Activated naive CD8-positive, alpha-beta T cell treated with anti-CD3 and anti-CD28 coated beads, Interleukin-2, amount 50 U/mL, for 24 hours (primary cell): ENCODE measurements around the gene DCP2.

Source experiments
- ATAC-seq: fragments of 150-1000 bp; cut with Tn5 transposase; one replicate; pipeline ENCODE4 v1.10.0; 2021
- DNase-seq: peaks from one replicate; pipeline ENCODE4 v3.0.0; 2021
- H3K27ac Mint-ChIP-seq: one replicate; pipeline ENCODE4 v1.8.0; 2021; ENCODE audit warnings: mild to moderate bottlenecking, mixed read lengths
- H3K27me3 Mint-ChIP-seq: one replicate; pipeline ENCODE4 v1.8.0; 2021; ENCODE audit warnings: mixed read lengths
- H3K36me3 Mint-ChIP-seq: one replicate; pipeline ENCODE4 v1.8.0; 2021; ENCODE audit warnings: low read depth, mixed read lengths
- H3K4me1 Mint-ChIP-seq: one replicate; pipeline ENCODE4 v1.8.0; 2021; ENCODE audit warnings: mixed read lengths
- H3K4me3 Mint-ChIP-seq: one replicate; pipeline ENCODE4 v1.8.0; 2021; ENCODE audit warnings: mild to moderate bottlenecking, moderate library complexity, mixed read lengths
- H3K9me3 Mint-ChIP-seq: one replicate; pipeline ENCODE4 v1.8.0; 2021; ENCODE audit warnings: mixed read lengths

The DCP2 gene

GRCh38 chr5:113056988-113057387 lies 80.4 kb downstream of the DCP2 start:
- no peaks in the 10 kb centered on the region for H3K9me3 Mint-ChIP-seq
- H3K27ac Mint-ChIP-seq, result no peak overlapping the region
- H3K4me1 Mint-ChIP-seq, result peaks cover 21% of the 10 kb centered on the region
- DNase-seq (no peak), ATAC-seq (no peak)
- H3K4me3 Mint-ChIP-seq, result no peak overlapping the region
- H3K27me3 Mint-ChIP-seq, result no peaks in the 10 kb centered on the region
- no peaks in the 10 kb centered on the region for H3K36me3 Mint-ChIP-seq

GRCh38 chr5:113057557-113057984 lies 81.0 kb downstream of the DCP2 start:
- Mint-ChIP-seq H3K9me3 (no peaks in the 10 kb centered on the region), H3K4me1 (peaks cover 26% of the 10 kb centered on the region), H3K27me3 (no peaks in the 10 kb centered on the region), H3K4me3 (no peak overlapping the region), H3K27ac (no peak overlapping the region), H3K36me3 (no peaks in the 10 kb centered on the region)
- DNase-seq (no peak), ATAC-seq (no peak)

GRCh38 chr5:113058269-113058668 lies 81.7 kb downstream of the DCP2 start:
- Mint-ChIP-seq H3K36me3 (no peaks in the 10 kb centered on the region), H3K4me1 (peaks cover 33% of the 10 kb centered on the region), H3K4me3 (no peak overlapping the region), H3K27me3 (no peaks in the 10 kb centered on the region), H3K9me3 (no peaks in the 10 kb centered on the region), H3K27ac (no peak overlapping the region)
- ATAC-seq, result no peak
- DNase-seq, result no peak

- H3K9me3 Mint-ChIP-seq, result no peaks in the 10 kb centered on the region
- no peak overlapping the region for H3K27ac Mint-ChIP-seq
- peaks cover 38% of the 10 kb centered on the region for H3K4me1 Mint-ChIP-seq
- no peaks in the 10 kb centered on the region for H3K27me3 Mint-ChIP-seq
- no peak for DNase-seq
- H3K36me3 Mint-ChIP-seq, result no peaks in the 10 kb centered on the region
- H3K4me3 Mint-ChIP-seq, result no peak overlapping the region
- no peak for ATAC-seq
Observed at GRCh38 chr5:113058706-113059226, 82.2 kb downstream of the DCP2 start.

- DNase-seq (no peak), ATAC-seq (no peak)
- Mint-ChIP-seq H3K27ac (no peak overlapping the region), H3K9me3 (no peaks in the 10 kb centered on the region), H3K36me3 (no peaks in the 10 kb centered on the region), H3K27me3 (no peaks in the 10 kb centered on the region), H3K4me1 (peaks cover 38% of the 10 kb centered on the region), H3K4me3 (no peak overlapping the region)
Observed at GRCh38 chr5:113059232-113060040, 82.8 kb downstream of the DCP2 start.

- no peaks in the 10 kb centered on the region for H3K36me3 Mint-ChIP-seq
- H3K4me3 Mint-ChIP-seq, result no peak overlapping the region
- DNase-seq (no peak), ATAC-seq (no peak)
- H3K9me3 Mint-ChIP-seq, result no peaks in the 10 kb centered on the region
- H3K4me1 Mint-ChIP-seq, result peaks cover 40% of the 10 kb centered on the region
- no peaks in the 10 kb centered on the region for H3K27me3 Mint-ChIP-seq
- H3K27ac Mint-ChIP-seq, result no peak overlapping the region
Observed at GRCh38 chr5:113060408-113061025, 83.9 kb downstream of the DCP2 start.

- no peaks in the 10 kb centered on the region for H3K9me3 Mint-ChIP-seq
- H3K27ac Mint-ChIP-seq, result no peak overlapping the region
- no peak overlapping the region for H3K4me3 Mint-ChIP-seq
- H3K27me3 Mint-ChIP-seq, result no peaks in the 10 kb centered on the region
- DNase-seq (no peak), ATAC-seq (no peak)
- H3K36me3 Mint-ChIP-seq, result no peaks in the 10 kb centered on the region
- peaks cover 40% of the 10 kb centered on the region for H3K4me1 Mint-ChIP-seq
Observed at GRCh38 chr5:113061846-113062780, 85.5 kb downstream of the DCP2 start.

- H3K36me3 Mint-ChIP-seq, result no peaks in the 10 kb centered on the region
- ATAC-seq (no peak), DNase-seq (no peak)
- no peaks in the 10 kb centered on the region for H3K9me3 Mint-ChIP-seq
- H3K4me1 Mint-ChIP-seq, result peaks cover 40% of the 10 kb centered on the region
- no peak overlapping the region for H3K4me3 Mint-ChIP-seq
- H3K27me3 Mint-ChIP-seq, result no peaks in the 10 kb centered on the region
- no peak overlapping the region for H3K27ac Mint-ChIP-seq
Observed at GRCh38 chr5:113062869-113063508, 86.4 kb downstream of the DCP2 start.

GRCh38 chr5:113063927-113064326 lies 87.3 kb downstream of the DCP2 start:
- Mint-ChIP-seq H3K4me3 (no peak overlapping the region), H3K27me3 (no peaks in the 10 kb centered on the region), H3K4me1 (peaks cover 39% of the 10 kb centered on the region), H3K36me3 (no peaks in the 10 kb centered on the region), H3K9me3 (no peaks in the 10 kb centered on the region), H3K27ac (no peak overlapping the region)
- ATAC-seq, result no peak
- no peak for DNase-seq

GRCh38 chr5:113064806-113065205 lies 88.2 kb downstream of the DCP2 start:
- H3K36me3 Mint-ChIP-seq, result no peaks in the 10 kb centered on the region
- H3K4me1 Mint-ChIP-seq, result peaks cover 34% of the 10 kb centered on the region
- ATAC-seq, result no peak
- no peaks in the 10 kb centered on the region for H3K27me3 Mint-ChIP-seq
- no peaks in the 10 kb centered on the region for H3K9me3 Mint-ChIP-seq
- no peak for DNase-seq
- no peak overlapping the region for H3K27ac Mint-ChIP-seq
- H3K4me3 Mint-ChIP-seq, result no peak overlapping the region

GRCh38 chr5:113065626-113066025 lies 89.0 kb downstream of the DCP2 start:
- no peak for ATAC-seq
- Mint-ChIP-seq H3K9me3 (no peaks in the 10 kb centered on the region), H3K36me3 (no peaks in the 10 kb centered on the region), H3K27ac (no peak overlapping the region), H3K27me3 (no peaks in the 10 kb centered on the region), H3K4me3 (no peak overlapping the region), H3K4me1 (peaks cover 33% of the 10 kb centered on the region)
- no peak for DNase-seq

- Mint-ChIP-seq H3K4me1 (peaks cover 12% of the 10 kb centered on the region), H3K27me3 (no peaks in the 10 kb centered on the region), H3K36me3 (no peaks in the 10 kb centered on the region), H3K27ac (no peak overlapping the region), H3K9me3 (no peaks in the 10 kb centered on the region), H3K4me3 (no peak overlapping the region)
- no peak for ATAC-seq
- no peak for DNase-seq
Observed at GRCh38 chr5:113067635-113068344, 91.2 kb downstream of the DCP2 start.

- Mint-ChIP-seq H3K36me3 (no peaks in the 10 kb centered on the region), H3K9me3 (no peaks in the 10 kb centered on the region)
- no peak for ATAC-seq
Observed at GRCh38 chr5:113068559-113068958, 92.0 kb downstream of the DCP2 start.

More at GRCh38 chr5:113068559-113068958, 92.0 kb downstream of the DCP2 start:
- H3K4me3 Mint-ChIP-seq, result no peak overlapping the region
- DNase-seq, result no peak
- H3K27me3 Mint-ChIP-seq, result no peaks in the 10 kb centered on the region
- peaks cover 12% of the 10 kb centered on the region for H3K4me1 Mint-ChIP-seq
- no peak overlapping the region for H3K27ac Mint-ChIP-seq
